GM19455 (cell line): ENCODE data around the gene TP73.

Experiments used
- ATAC-seq: cut with Tn5 transposase; IDR thresholded peaks from one replicate; pipeline ENCODE4 v1.9.1; 2021; ENCODE audit not compliant: unreplicated experiment

TP73 gene

GRCh38 chr1:3671371-3672180, 19.3 kb downstream of the TP73 start:
- ATAC-seq: no peak

GRCh38 chr1:3672231-3672970, 20.1 kb downstream of the TP73 start:
- ATAC-seq: no peak

GRCh38 chr1:3672971-3673361, 20.6 kb downstream of the TP73 start:
- ATAC-seq: no peak

- ATAC-seq: no peak
Observed at GRCh38 chr1:3673381-3674099, 21.2 kb downstream of the TP73 start.

- ATAC-seq: no peak
Observed at GRCh38 chr1:3674100-3675094, 22.1 kb downstream of the TP73 start.

GRCh38 chr1:3675436-3675835, 23.1 kb downstream of the TP73 start:
- ATAC-seq: no peak

GRCh38 chr1:3676581-3677470, 24.5 kb downstream of the TP73 start:
- peak; percentile 58 for ATAC-seq

GRCh38 chr1:3677484-3677883, 25.2 kb downstream of the TP73 start:
- ATAC-seq: no peak

- no peak for ATAC-seq
Observed at GRCh38 chr1:3678361-3679097, 26.2 kb downstream of the TP73 start.

- no peak for ATAC-seq
Observed at GRCh38 chr1:3679098-3679555, 26.8 kb downstream of the TP73 start.

- no peak for ATAC-seq
Observed at GRCh38 chr1:3679799-3680453, 27.6 kb downstream of the TP73 start.

- ATAC-seq: no peak
Observed at GRCh38 chr1:3680488-3681230, 28.3 kb downstream of the TP73 start.

GRCh38 chr1:3681231-3681897, 29.0 kb downstream of the TP73 start:
- no peak for ATAC-seq

GRCh38 chr1:3681898-3682806, 29.8 kb downstream of the TP73 start:
- ATAC-seq: no peak

GRCh38 chr1:3683197-3683596, 30.9 kb downstream of the TP73 start:
- no peak for ATAC-seq

GRCh38 chr1:3683992-3684391, 31.7 kb downstream of the TP73 start:
- no peak for ATAC-seq
